Kidney epithelial cell (primary cell): ENCODE data around the gene NKIRAS2. TPM values are rescaled to one million over a fixed set of nuclear protein-coding genes. Genes with fewer than 3 reads are reported as not detected.

Experiments
- DNase-seq: peaks from one replicate; pipeline ENCODE4 v3.0.0-alpha.2; 2010; ENCODE audit warnings: low read depth
- H3K27me3 ChIP-seq: 2 replicates; pipeline ENCODE4 v1.6.0; 2011; ENCODE audit warnings: low read length; ENCODE audit not compliant: control insufficient read depth, insufficient read depth
- H3K36me3 ChIP-seq: 2 replicates; pipeline ENCODE4 v1.5.1; 2011; ENCODE audit warnings: low read length; ENCODE audit not compliant: control insufficient read depth, insufficient read depth
- H3K4me3 ChIP-seq: 2 replicates; pipeline ENCODE4 v1.5.1; 2011; ENCODE audit warnings: low read depth, mild to moderate bottlenecking, control low read depth, low read length
- CTCF ChIP-seq: IDR thresholded peaks from 2 replicates; pipeline ENCODE4 v1.5.1; 2011; ENCODE audit warnings: mild to moderate bottlenecking, moderate library complexity, low read length, control low read depth, inconsistent platforms; ENCODE audit not compliant: insufficient read depth, poor library complexity, severe bottlenecking
- total RNA-seq: library from RNA; depleted of rRNA; stranded (reverse); fragments of >200 nt; gene quantifications from 2 replicates; pipeline ENCODE4 v1.2.3, GENCODE V29; 2015

Gene NKIRAS2
- total RNA-seq, 1 donor from 2014 or later = 74.4 TPM

- DNase-seq = no peak
- TF ChIP-seq CTCF = no peak
- Histone ChIP-seq H3K4me3 (no peak overlapping the region), H3K36me3 (no peaks in the 10 kb centered on the region), H3K27me3 (peaks cover 15% of the 10 kb centered on the region)
These were observed 45.3 kb downstream of the NKIRAS2 start for GRCh38 chr17:42065201-42065600.

GRCh38 chr17:42067371-42068091 is 47.6 kb downstream of the NKIRAS2 start:
- no peak for DNase-seq
- Histone ChIP-seq H3K27me3 (peaks cover 36% of the 10 kb centered on the region), H3K4me3 (no peak overlapping the region), H3K36me3 (no peaks in the 10 kb centered on the region)
- peak; percentile 83 for TF ChIP-seq CTCF

GRCh38 chr17:42068979-42069378 is 49.1 kb downstream of the NKIRAS2 start:
- no peak for DNase-seq

GRCh38 chr17:42071810-42072209 is 51.9 kb downstream of the NKIRAS2 start:
- TF ChIP-seq CTCF = no peak
- Histone ChIP-seq H3K36me3 (no peaks in the 10 kb centered on the region), H3K27me3 (peaks cover 45% of the 10 kb centered on the region), H3K4me3 (no peak overlapping the region)
- no peak for DNase-seq

More at GRCh38 chr17:42068979-42069378, 49.1 kb downstream of the NKIRAS2 start:
- Histone ChIP-seq H3K36me3 (no peaks in the 10 kb centered on the region), H3K4me3 (no peak overlapping the region), H3K27me3 (peaks cover 45% of the 10 kb centered on the region)
- TF ChIP-seq CTCF = no peak

GRCh38 chr17:42072323-42073187 is 52.7 kb downstream of the NKIRAS2 start:
- Histone ChIP-seq H3K4me3 (peak overlapping the region; percentile 17), H3K36me3 (no peaks in the 10 kb centered on the region), H3K27me3 (peaks cover 43% of the 10 kb centered on the region)
- DNase-seq = no peak
- TF ChIP-seq CTCF = no peak

Other genes with a start within 250 kb of the NKIRAS2 start
- 749 and 895 TPM in 2 replicates for gene JUP, start 233.4 kb upstream of the NKIRAS2 start, total RNA-seq
- 50.5 and 58.4 TPM in 2 replicates for gene P3H4, start 208.1 kb upstream of the NKIRAS2 start, total RNA-seq
- gene FKBP10, start 207.1 kb upstream of the NKIRAS2 start, total RNA-seq = 152 and 157 TPM in 2 replicates
- 60.2 and 61.5 TPM in 2 replicates for gene NT5C3B, start 183.9 kb upstream of the NKIRAS2 start, total RNA-seq
- not detected in 2 replicates for gene KLHL10, start 182.3 kb upstream of the NKIRAS2 start, total RNA-seq
- gene KLHL11, start 154.7 kb upstream of the NKIRAS2 start, total RNA-seq = 28.3 and 29.2 TPM in 2 replicates
- gene ACLY, start 101.1 kb upstream of the NKIRAS2 start, total RNA-seq = 241 and 301 TPM in 2 replicates
- 0.62 and 0.84 TPM in 2 replicates for gene ODAD4, start 89.5 kb upstream of the NKIRAS2 start, total RNA-seq
- 58.5 and 65.1 TPM in 2 replicates for gene CNP, start 53.3 kb upstream of the NKIRAS2 start, total RNA-seq
- gene DNAJC7, start 2.7 kb upstream of the NKIRAS2 start, total RNA-seq = 68.0 and 73.5 TPM in 2 replicates
- gene C17orf113, start 30.5 kb downstream of the NKIRAS2 start, total RNA-seq = 0.34 and 0.75 TPM in 2 replicates
- 0.04 and 0.34 TPM in 2 replicates for gene ZNF385C, start 78.4 kb downstream of the NKIRAS2 start, total RNA-seq
- gene DHX58, start 92.6 kb downstream of the NKIRAS2 start, total RNA-seq = 10.0 and 14.7 TPM in 2 replicates
- gene KAT2A, start 101.3 kb downstream of the NKIRAS2 start, total RNA-seq = 22.2 and 32.4 TPM in 2 replicates
- gene HSPB9, start 102.7 kb downstream of the NKIRAS2 start, total RNA-seq = not detected in 2 replicates
- gene RAB5C, start 134.9 kb downstream of the NKIRAS2 start, total RNA-seq = 142 and 195 TPM in 2 replicates
- 0.14 TPM in 1 of 2 replicates, not detected in the other for gene KCNH4, start 161.1 kb downstream of the NKIRAS2 start, total RNA-seq
- gene HCRT, start 165.4 kb downstream of the NKIRAS2 start, total RNA-seq = not detected in 2 replicates
- 26.7 and 45.8 TPM in 2 replicates for gene GHDC, start 174.4 kb downstream of the NKIRAS2 start, total RNA-seq